ENCODE results near the gene LRRC8D.

Gene LRRC8D

DNA sequence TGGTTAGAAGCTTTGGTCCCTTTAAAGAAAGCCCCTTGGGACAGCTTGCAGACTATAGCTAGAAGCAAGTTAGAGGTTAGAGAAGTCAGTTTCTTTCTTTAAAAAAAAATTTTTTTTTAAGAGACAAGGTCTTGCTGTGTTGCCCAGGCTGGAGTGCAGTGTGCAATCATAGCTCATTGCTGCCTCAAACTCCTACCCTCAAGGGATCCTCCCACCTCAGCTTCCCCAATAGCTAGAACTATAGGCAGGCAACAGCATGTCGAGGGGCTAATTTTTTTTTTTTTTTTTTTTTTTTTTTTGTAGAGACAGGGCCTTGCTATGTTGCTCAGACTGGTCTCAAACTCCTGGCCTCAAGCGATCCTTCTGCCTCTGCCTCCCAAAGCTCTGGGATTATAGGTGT lies 129.9 kb downstream of the LRRC8D start:
- DNase-seq (ENCODE audit: low read depth in 2 of 2), result no peak
- no peak overlapping the region for H3K4me3 ChIP-seq (replicated peaks in 1 of 2; ENCODE audit: low read depth in 2 of 2, low read length in 2 of 2)
- TF ChIP-seq, protein P1, sequence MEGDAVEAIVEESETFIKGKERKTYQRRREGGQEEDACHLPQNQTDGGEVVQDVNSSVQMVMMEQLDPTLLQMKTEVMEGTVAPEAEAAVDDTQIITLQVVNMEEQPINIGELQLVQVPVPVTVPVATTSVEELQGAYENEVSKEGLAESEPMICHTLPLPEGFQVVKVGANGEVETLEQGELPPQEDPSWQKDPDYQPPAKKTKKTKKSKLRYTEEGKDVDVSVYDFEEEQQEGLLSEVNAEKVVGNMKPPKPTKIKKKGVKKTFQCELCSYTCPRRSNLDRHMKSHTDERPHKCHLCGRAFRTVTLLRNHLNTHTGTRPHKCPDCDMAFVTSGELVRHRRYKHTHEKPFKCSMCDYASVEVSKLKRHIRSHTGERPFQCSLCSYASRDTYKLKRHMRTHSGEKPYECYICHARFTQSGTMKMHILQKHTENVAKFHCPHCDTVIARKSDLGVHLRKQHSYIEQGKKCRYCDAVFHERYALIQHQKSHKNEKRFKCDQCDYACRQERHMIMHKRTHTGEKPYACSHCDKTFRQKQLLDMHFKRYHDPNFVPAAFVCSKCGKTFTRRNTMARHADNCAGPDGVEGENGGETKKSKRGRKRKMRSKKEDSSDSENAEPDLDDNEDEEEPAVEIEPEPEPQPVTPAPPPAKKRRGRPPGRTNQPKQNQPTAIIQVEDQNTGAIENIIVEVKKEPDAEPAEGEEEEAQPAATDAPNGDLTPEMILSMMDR (IDR thresholded peaks at IDR 0.05; ENCODE audit: low read depth, low read length), result no peak

DNA sequence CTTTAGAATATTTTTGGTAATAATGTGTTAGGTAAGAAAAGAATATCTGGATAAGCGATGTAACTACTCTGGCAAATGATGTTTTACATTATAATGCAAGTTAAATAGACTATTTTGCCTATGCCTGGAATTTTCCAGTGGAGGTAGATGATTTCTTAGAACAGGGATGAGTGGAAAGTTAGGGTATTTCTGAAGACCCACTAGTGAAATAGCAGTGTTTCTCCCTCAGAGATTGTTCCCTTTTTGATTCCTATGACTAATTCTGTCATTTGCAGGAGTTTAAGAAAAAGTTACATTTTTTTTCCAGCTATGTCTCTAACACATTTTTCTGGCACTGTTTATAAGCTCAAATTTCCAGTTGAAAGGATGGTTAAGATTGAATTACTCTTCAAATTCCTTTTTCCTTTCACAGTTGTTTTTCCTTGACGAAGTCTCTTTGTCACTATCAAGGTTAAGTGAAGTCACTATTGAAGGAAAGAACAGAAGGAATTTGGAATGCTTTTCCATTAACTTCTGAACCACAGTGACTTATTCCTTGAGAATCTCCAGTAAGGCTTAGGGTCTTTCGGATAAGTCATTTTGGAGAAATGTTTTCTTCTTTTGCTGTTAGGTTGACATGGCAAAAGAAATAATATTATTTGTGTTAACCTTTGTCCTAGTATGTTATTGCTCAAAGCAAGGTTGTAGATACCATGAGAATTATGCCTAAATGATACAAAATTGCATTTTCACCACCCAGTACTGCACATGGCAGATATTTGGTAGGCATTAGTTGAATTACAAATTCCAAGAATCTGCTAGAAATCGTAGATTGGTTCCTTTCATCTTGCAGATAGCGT lies 131.2 kb downstream of the LRRC8D start:
- no peak overlapping the region for H3K4me3 ChIP-seq (replicated peaks in 1 of 2; ENCODE audit: low read depth in 2 of 2, low read length in 2 of 2)
- peak; percentile 48 to 58 for DNase-seq (ENCODE audit: low read depth in 2 of 2)
- TF ChIP-seq, protein P1 (IDR thresholded peaks at IDR 0.05; ENCODE audit: low read depth, low read length), result no peak

DNA sequence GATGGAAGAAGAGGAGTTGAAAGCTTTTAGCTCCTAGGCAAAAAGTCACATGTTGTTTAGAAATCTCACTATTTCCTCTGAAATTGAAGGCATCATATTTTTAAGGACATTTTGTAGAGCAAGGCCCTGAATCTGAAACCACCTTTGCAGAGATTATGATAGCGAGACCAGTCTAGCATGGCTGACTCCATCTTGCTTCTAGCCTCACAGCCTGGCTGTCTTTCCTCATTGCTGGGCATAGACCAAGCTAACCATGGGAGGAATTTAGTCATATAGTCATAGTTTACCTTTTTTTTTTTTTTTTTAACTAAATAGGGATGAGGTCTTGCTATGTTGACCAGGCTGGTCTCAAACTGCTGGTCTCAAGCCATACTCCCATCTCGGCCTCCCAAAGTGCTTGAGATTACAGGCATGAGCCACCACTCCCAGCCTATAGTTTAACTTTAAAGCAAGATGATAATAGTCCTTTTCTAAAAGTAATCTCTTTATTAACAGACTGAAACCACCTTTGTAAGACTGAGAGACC lies 131.8 kb downstream of the LRRC8D start:
- TF ChIP-seq, protein P1 (IDR thresholded peaks at IDR 0.05; ENCODE audit: low read depth, low read length), result no peak
- no peak for DNase-seq (ENCODE audit: low read depth in 2 of 2)
- no peak overlapping the region for H3K4me3 ChIP-seq (replicated peaks in 1 of 2; ENCODE audit: low read depth in 2 of 2, low read length in 2 of 2)

DNA sequence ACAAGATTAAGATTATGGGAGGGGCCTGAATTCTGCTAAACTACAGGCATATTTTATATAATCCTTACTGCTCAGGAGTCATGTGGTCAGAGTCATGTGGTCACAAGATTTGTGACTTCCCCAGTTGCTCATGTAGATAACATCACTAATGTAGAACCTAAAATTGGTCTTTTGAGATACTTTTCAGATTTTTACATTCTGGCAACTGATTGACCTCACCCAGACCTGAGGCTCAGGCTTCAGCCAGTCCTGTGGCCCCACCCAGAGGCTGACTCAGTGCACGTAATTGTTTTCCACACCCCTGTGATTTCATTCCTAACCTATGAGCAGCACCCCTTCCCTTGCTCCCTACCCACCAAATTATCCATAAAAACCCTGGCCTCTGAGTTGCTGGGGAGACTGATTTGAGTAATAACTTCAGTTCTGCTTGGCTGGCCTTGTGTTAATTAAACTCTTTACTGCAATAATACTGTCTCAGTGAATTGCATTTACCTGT lies 132.3 kb downstream of the LRRC8D start:
- TF ChIP-seq, protein P1 (IDR thresholded peaks at IDR 0.05; ENCODE audit: low read depth, low read length), result no peak
- no peak overlapping the region for H3K4me3 ChIP-seq (replicated peaks in 1 of 2; ENCODE audit: low read depth in 2 of 2, low read length in 2 of 2)
- DNase-seq (ENCODE audit: low read depth in 2 of 2), result peak; percentile 66 to 91

DNA sequence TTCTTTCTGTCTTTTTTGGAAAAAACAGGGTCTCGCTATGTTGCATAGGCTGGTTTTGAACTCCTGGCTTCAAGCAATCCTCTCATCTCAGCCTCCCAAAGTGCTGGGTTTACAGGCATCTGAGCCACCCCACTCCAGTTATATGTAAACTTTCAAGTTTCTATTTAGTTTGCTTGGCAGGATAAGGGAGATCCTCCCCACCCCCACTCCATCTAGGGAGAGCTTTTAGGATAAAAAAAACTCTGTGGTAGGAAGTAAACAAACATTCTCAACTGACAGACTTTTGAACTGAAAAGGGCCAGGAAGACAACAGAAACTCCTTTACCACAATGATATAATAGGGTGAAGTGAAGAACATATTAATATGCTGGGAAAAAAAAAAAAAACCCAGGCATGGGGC lies 133.1 kb downstream of the LRRC8D start:
- no peak overlapping the region for H3K4me3 ChIP-seq (replicated peaks in 1 of 2; ENCODE audit: low read depth in 2 of 2, low read length in 2 of 2)
- no peak for DNase-seq (ENCODE audit: low read depth in 2 of 2)
- TF ChIP-seq, protein P1 (IDR thresholded peaks at IDR 0.05; ENCODE audit: low read depth, low read length), result no peak

DNA sequence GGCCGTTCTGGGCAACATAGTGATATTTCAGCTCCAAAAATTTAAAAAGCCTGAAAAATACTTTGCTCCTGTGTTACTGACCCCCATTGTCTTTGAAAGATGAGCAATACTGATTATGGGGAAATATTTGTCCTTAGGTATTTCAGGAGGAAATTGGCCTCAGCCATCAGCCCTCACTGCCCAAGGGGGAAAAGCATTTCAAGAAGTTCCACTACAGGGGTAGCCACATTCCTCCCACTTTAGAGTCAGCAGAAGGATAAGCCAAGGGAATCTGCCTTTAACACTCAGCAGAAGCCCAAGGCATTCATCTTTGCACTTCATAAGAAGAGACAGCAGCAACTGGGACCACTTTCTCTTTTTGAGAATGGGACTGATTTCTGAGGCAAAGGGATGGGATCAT lies 133.6 kb downstream of the LRRC8D start:
- H3K4me3 ChIP-seq (replicated peaks in 1 of 2; ENCODE audit: low read depth in 2 of 2, low read length in 2 of 2), result no peak overlapping the region
- no peak for DNase-seq (ENCODE audit: low read depth in 2 of 2)

More for the DNA sequence above, 133.6 kb downstream of the LRRC8D start:
- TF ChIP-seq, protein P1 (IDR thresholded peaks at IDR 0.05; ENCODE audit: low read depth, low read length), result no peak

All from cardiac fibroblast (primary cell).